Measurements from ENCODE around the gene DTX1.

GRCh38 chr12:113070117-113070906, 13.8 kb downstream of the DTX1 start:
- TF ChIP-seq YY1 (IDR thresholded peaks at IDR 0.05; ENCODE audit: insufficient read depth, insufficient read length), result no peak
- no peak for TF ChIP-seq ZNF274 (IDR thresholded peaks at IDR 0.05; ENCODE audit: low read depth, low read length)

Data from NT2/D1 (cell line).